ENCODE data around the gene DEDD.

Gene DEDD

GRCh38 chr1:161096015-161096414 lies 36.5 kb downstream of the DEDD start:
- Histone ChIP-seq H3K4me3 (ENCODE audit: low read length) (peak overlapping the region; percentile 55), H3K9me3 (ENCODE audit: insufficient read depth, low read length) (no peaks in the 10 kb centered on the region), H3K27ac (ENCODE audit: low read length) (peak overlapping the region; percentile 90), H3K79me2 (ENCODE audit: low read length) (no peaks in the 10 kb centered on the region), H2AFZ (ENCODE audit: low read depth, low read length) (no peak overlapping the region), H3K27me3 (ENCODE audit: low read depth, low read length) (no peaks in the 10 kb centered on the region), H3K9ac (ENCODE audit: low read length) (peak overlapping the region; percentile 60), H4K20me1 (ENCODE audit: insufficient read depth, low read length) (no peaks in the 10 kb centered on the region), H3K4me2 (ENCODE audit: low read length) (peak overlapping the region; percentile 77), H3K4me1 (ENCODE audit: low read length) (peaks cover 59% of the 10 kb centered on the region), H3K36me3 (replicated peaks; ENCODE audit: low read depth, low read length) (peaks cover 12% of the 10 kb centered on the region)
- TF ChIP-seq, protein P1, sequence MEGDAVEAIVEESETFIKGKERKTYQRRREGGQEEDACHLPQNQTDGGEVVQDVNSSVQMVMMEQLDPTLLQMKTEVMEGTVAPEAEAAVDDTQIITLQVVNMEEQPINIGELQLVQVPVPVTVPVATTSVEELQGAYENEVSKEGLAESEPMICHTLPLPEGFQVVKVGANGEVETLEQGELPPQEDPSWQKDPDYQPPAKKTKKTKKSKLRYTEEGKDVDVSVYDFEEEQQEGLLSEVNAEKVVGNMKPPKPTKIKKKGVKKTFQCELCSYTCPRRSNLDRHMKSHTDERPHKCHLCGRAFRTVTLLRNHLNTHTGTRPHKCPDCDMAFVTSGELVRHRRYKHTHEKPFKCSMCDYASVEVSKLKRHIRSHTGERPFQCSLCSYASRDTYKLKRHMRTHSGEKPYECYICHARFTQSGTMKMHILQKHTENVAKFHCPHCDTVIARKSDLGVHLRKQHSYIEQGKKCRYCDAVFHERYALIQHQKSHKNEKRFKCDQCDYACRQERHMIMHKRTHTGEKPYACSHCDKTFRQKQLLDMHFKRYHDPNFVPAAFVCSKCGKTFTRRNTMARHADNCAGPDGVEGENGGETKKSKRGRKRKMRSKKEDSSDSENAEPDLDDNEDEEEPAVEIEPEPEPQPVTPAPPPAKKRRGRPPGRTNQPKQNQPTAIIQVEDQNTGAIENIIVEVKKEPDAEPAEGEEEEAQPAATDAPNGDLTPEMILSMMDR (IDR thresholded peaks at IDR 0.05; ENCODE audit: low read depth, low read length) = no peak
- TF ChIP-seq EZH2phosphoT487 (IDR thresholded peaks at IDR 0.05; ENCODE audit: low read depth) = no peak

- Histone ChIP-seq H3K9me3 (ENCODE audit: insufficient read depth, low read length) (no peaks in the 10 kb centered on the region), H3K79me2 (ENCODE audit: low read length) (no peaks in the 10 kb centered on the region), H4K20me1 (ENCODE audit: insufficient read depth, low read length) (no peaks in the 10 kb centered on the region), H3K27me3 (ENCODE audit: low read depth, low read length) (no peaks in the 10 kb centered on the region), H3K27ac (ENCODE audit: low read length) (no peak overlapping the region), H3K4me3 (ENCODE audit: low read length) (no peak overlapping the region), H3K36me3 (replicated peaks; ENCODE audit: low read depth, low read length) (peaks cover 11% of the 10 kb centered on the region), H3K9ac (ENCODE audit: low read length) (no peak overlapping the region), H3K4me1 (ENCODE audit: low read length) (peaks cover 59% of the 10 kb centered on the region), H3K4me2 (ENCODE audit: low read length) (peak overlapping the region; percentile 77; the same call in 1 of the 2 replicates), H2AFZ (ENCODE audit: low read depth, low read length) (no peak overlapping the region)
- TF ChIP-seq, protein P1 (IDR thresholded peaks at IDR 0.05; ENCODE audit: low read depth, low read length) = no peak
- TF ChIP-seq EZH2phosphoT487 (IDR thresholded peaks at IDR 0.05; ENCODE audit: low read depth) = no peak
These were observed 37.2 kb downstream of the DEDD start for GRCh38 chr1:161095230-161095629.

GRCh38 chr1:161094481-161094880 lies 38.0 kb downstream of the DEDD start:
- H4K20me1 ChIP-seq (ENCODE audit: insufficient read depth, low read length) = no peaks in the 10 kb centered on the region
- H3K4me3 ChIP-seq (ENCODE audit: low read length) = no peak overlapping the region
- no peaks in the 10 kb centered on the region for H3K27me3 ChIP-seq (ENCODE audit: low read depth, low read length)
- H3K36me3 ChIP-seq (replicated peaks; ENCODE audit: low read depth, low read length) = peaks cover 5% of the 10 kb centered on the region
- H2AFZ ChIP-seq (ENCODE audit: low read depth, low read length) = no peak overlapping the region
- no peak overlapping the region for H3K27ac ChIP-seq (ENCODE audit: low read length)
- H3K9me3 ChIP-seq (ENCODE audit: insufficient read depth, low read length) = no peaks in the 10 kb centered on the region
- peaks cover 59% of the 10 kb centered on the region for H3K4me1 ChIP-seq (ENCODE audit: low read length)
- no peaks in the 10 kb centered on the region for H3K79me2 ChIP-seq (ENCODE audit: low read length)
- no peak overlapping the region for H3K4me2 ChIP-seq (ENCODE audit: low read length)
- TF ChIP-seq EZH2phosphoT487 (IDR thresholded peaks at IDR 0.05; ENCODE audit: low read depth) = no peak
- TF ChIP-seq, protein P1 (IDR thresholded peaks at IDR 0.05; ENCODE audit: low read depth, low read length) = no peak
- no peak overlapping the region for H3K9ac ChIP-seq (ENCODE audit: low read length)

GRCh38 chr1:161092621-161093028 lies 39.8 kb downstream of the DEDD start:
- Histone ChIP-seq H3K9me3 (ENCODE audit: insufficient read depth, low read length) (no peaks in the 10 kb centered on the region), H3K27me3 (ENCODE audit: low read depth, low read length) (no peaks in the 10 kb centered on the region), H3K4me2 (ENCODE audit: low read length) (peak overlapping the region; percentile 21), H3K9ac (ENCODE audit: low read length) (no peak overlapping the region), H3K27ac (ENCODE audit: low read length) (no peak overlapping the region), H3K4me1 (ENCODE audit: low read length) (peaks cover 48% of the 10 kb centered on the region), H4K20me1 (ENCODE audit: insufficient read depth, low read length) (no peaks in the 10 kb centered on the region), H3K4me3 (ENCODE audit: low read length) (no peak overlapping the region), H3K36me3 (replicated peaks; ENCODE audit: low read depth, low read length) (no peaks in the 10 kb centered on the region), H2AFZ (ENCODE audit: low read depth, low read length) (no peak overlapping the region), H3K79me2 (ENCODE audit: low read length) (no peaks in the 10 kb centered on the region)
- TF ChIP-seq, protein P1 (IDR thresholded peaks at IDR 0.05; ENCODE audit: low read depth, low read length) = no peak
- no peak for TF ChIP-seq EZH2phosphoT487 (IDR thresholded peaks at IDR 0.05; ENCODE audit: low read depth)

Measured in OCI-LY3 (cell line).